Osteoblast (primary cell): ENCODE data around the gene EEIG2. TPM values are rescaled to one million over a fixed set of nuclear protein-coding genes. Genes with fewer than 3 reads are reported as not detected.
A peak's percentile ranks its signal among the peaks of the same experiment; 100 is the strongest.

Experiments used
- DNase-seq: peaks from one replicate; pipeline ENCODE4 v3.0.0; 2011; ENCODE audit warnings: low spot score, mixed read lengths; ENCODE audit not compliant: insufficient read length; ENCODE audit errors: missing footprints
- H2AFZ ChIP-seq: 2 replicates; pipeline ENCODE4 v1.6.0; 2011; ENCODE audit warnings: mild to moderate bottlenecking, low read length
- H3K27ac ChIP-seq: 2 replicates; pipeline ENCODE4 v1.5.1; 2011; ENCODE audit warnings: mild to moderate bottlenecking, low read depth, low read length, moderate library complexity
- H3K27me3 ChIP-seq: 2 replicates; pipeline ENCODE4 v1.6.0; 2012; ENCODE audit warnings: mild to moderate bottlenecking, control low read depth, inconsistent platforms, low read length, moderate library complexity; ENCODE audit not compliant: insufficient read depth
- H3K36me3 ChIP-seq: 2 replicates; pipeline ENCODE4 v1.5.1; 2011; ENCODE audit warnings: mild to moderate bottlenecking, low read length, control low read depth, moderate library complexity; ENCODE audit not compliant: insufficient read depth
- H3K4me1 ChIP-seq: 2 replicates; pipeline ENCODE4 v1.5.1; 2011; ENCODE audit warnings: mild to moderate bottlenecking, low read length, control low read depth, moderate library complexity; ENCODE audit not compliant: insufficient read depth
- H3K4me2 ChIP-seq: 2 replicates; pipeline ENCODE4 v1.6.0; 2011; ENCODE audit warnings: mild to moderate bottlenecking, low read length; ENCODE audit not compliant: insufficient read depth
- H3K4me3 ChIP-seq: fragments of 200-600 bp; sonication (generic); 3 replicates; pipeline ENCODE4 v1.5.1; 2012; ENCODE audit warnings: mild to moderate bottlenecking, low read length, inconsistent platforms; ENCODE audit not compliant: insufficient read depth
- H3K79me2 ChIP-seq: 2 replicates; pipeline ENCODE4 v1.6.0; 2012; ENCODE audit warnings: mild to moderate bottlenecking, low read length, control low read depth, inconsistent platforms; ENCODE audit not compliant: insufficient read depth
- H3K9me3 ChIP-seq: 2 replicates; pipeline ENCODE4 v1.5.1; 2011; ENCODE audit warnings: low read depth, low read length, control low read depth
- H4K20me1 ChIP-seq: 2 replicates; pipeline ENCODE4 v1.6.0; 2012; ENCODE audit warnings: mild to moderate bottlenecking, low read length, control low read depth; ENCODE audit not compliant: insufficient read depth
- total RNA-seq: library from RNA; depleted of rRNA; stranded (reverse); fragments of >200 nt; gene quantifications from 2 replicates; pipeline ENCODE4 v1.2.3, GENCODE V29; 2012
- TF ChIP-seq, protein P1 (sequence below): IDR thresholded peaks from 2 replicates; pipeline ENCODE4 v1.5.1; 2011; ENCODE audit warnings: mild to moderate bottlenecking, low read depth, low read length, moderate library complexity; ENCODE audit errors: extremely low read depth

EEIG2 gene
- total RNA-seq, 1 donor, result 11.2 TPM

DNA sequence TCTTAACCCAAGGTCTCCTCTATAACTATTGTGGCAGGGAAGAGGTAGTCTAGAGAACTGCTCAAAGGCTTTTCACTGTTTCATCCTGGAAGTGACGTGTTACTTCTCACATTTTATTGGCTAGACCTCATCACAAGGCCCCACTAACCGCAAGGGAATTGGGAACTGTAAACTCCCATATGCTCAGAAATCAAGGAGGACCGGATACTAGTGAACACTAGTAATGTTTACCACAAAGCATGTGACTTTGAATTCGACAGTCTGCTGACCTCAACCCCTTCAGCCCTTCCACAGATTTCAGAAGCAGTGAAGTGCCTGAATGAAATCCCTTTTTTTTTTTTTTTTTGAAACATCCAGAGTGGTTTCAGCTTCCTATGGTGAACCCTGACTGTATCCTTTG lies 3.4 kb upstream of the EEIG2 start:
- Histone ChIP-seq H3K27ac (no peak overlapping the region), H2AFZ (no peak overlapping the region), H3K79me2 (peaks cover 2% of the 10 kb centered on the region), H4K20me1 (no peaks in the 10 kb centered on the region), H3K4me3 (no peak overlapping the region), H3K27me3 (peaks cover 4% of the 10 kb centered on the region), H3K9me3 (no peaks in the 10 kb centered on the region), H3K36me3 (no peaks in the 10 kb centered on the region), H3K4me1 (peaks cover 11% of the 10 kb centered on the region), H3K4me2 (no peak overlapping the region)
- no peak for DNase-seq
- TF ChIP-seq, protein P1, sequence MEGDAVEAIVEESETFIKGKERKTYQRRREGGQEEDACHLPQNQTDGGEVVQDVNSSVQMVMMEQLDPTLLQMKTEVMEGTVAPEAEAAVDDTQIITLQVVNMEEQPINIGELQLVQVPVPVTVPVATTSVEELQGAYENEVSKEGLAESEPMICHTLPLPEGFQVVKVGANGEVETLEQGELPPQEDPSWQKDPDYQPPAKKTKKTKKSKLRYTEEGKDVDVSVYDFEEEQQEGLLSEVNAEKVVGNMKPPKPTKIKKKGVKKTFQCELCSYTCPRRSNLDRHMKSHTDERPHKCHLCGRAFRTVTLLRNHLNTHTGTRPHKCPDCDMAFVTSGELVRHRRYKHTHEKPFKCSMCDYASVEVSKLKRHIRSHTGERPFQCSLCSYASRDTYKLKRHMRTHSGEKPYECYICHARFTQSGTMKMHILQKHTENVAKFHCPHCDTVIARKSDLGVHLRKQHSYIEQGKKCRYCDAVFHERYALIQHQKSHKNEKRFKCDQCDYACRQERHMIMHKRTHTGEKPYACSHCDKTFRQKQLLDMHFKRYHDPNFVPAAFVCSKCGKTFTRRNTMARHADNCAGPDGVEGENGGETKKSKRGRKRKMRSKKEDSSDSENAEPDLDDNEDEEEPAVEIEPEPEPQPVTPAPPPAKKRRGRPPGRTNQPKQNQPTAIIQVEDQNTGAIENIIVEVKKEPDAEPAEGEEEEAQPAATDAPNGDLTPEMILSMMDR, result no peak

GRCh38 chr1:108557296-108557695 lies 2.6 kb upstream of the EEIG2 start:
- DNase-seq, result no peak
- no peak overlapping the region for H3K4me2 ChIP-seq
- H3K27me3 ChIP-seq, result peaks cover 4% of the 10 kb centered on the region
- H3K36me3 ChIP-seq, result no peaks in the 10 kb centered on the region
- no peak overlapping the region for H3K4me3 ChIP-seq
- peaks cover 12% of the 10 kb centered on the region for H3K4me1 ChIP-seq
- H2AFZ ChIP-seq, result no peak overlapping the region
- H3K79me2 ChIP-seq, result peaks cover 10% of the 10 kb centered on the region
- H3K9me3 ChIP-seq, result no peaks in the 10 kb centered on the region
- no peak overlapping the region for H3K27ac ChIP-seq
- H4K20me1 ChIP-seq, result no peaks in the 10 kb centered on the region
- TF ChIP-seq, protein P1, result no peak

GRCh38 chr1:108560189-108560873 lies 431 bp downstream of the EEIG2 start:
- no peaks in the 10 kb centered on the region for H3K36me3 ChIP-seq
- H4K20me1 ChIP-seq, result no peaks in the 10 kb centered on the region
- H2AFZ ChIP-seq, result peak overlapping the region; percentile 94
- no peaks in the 10 kb centered on the region for H3K9me3 ChIP-seq
- H3K4me3 ChIP-seq, result peak overlapping the region; percentile 85
- peak overlapping the region; percentile 89 for H3K4me2 ChIP-seq
- DNase-seq, result no peak
- H3K79me2 ChIP-seq, result peaks cover 33% of the 10 kb centered on the region
- H3K4me1 ChIP-seq, result peaks cover 12% of the 10 kb centered on the region
- peak overlapping the region; percentile 48 for H3K27ac ChIP-seq
- TF ChIP-seq, protein P1, result no peak
- no peaks in the 10 kb centered on the region for H3K27me3 ChIP-seq

DNA sequence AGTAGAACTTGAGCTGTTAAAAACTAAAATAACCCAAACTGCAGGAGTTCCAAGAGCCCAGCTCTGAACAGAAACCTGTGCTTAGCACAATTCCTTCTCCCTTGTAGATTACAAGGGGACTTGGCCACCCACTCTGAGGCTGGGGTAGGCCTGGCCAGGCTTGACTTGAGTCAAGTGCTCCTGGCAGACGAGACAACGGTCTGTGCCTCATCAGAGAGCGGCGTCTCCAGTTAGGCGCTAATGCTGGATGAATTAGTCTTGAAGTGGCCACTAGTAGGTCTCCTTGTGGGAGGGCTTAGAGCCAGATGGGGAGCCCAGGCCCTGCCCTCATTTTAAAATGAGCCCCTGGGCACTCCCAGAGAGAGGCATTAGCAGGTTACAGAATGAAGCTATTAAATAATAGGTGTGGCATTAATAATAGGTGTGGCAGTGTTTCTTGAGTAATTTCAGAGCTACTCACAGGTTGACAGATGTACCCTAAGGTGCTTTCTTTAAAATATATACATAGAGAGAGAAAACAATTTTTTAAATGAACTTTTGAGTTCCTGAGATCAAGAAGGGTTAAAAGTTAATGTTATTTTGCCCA lies 1.1 kb downstream of the EEIG2 start:
- peak overlapping the region; percentile 48 for H3K27ac ChIP-seq
- peaks cover 12% of the 10 kb centered on the region for H3K4me1 ChIP-seq
- peaks cover 35% of the 10 kb centered on the region for H3K79me2 ChIP-seq
- no peaks in the 10 kb centered on the region for H3K9me3 ChIP-seq
- H2AFZ ChIP-seq, result peak overlapping the region; percentile 94
- peak overlapping the region; percentile 89 for H3K4me2 ChIP-seq
- TF ChIP-seq, protein P1, result no peak
- H4K20me1 ChIP-seq, result no peaks in the 10 kb centered on the region
- peak; percentile 90 for DNase-seq
- H3K27me3 ChIP-seq, result no peaks in the 10 kb centered on the region
- no peaks in the 10 kb centered on the region for H3K36me3 ChIP-seq
- peak overlapping the region; percentile 85 for H3K4me3 ChIP-seq
